ENCODE data around the gene NUP93. TPM values are rescaled to one million over a fixed set of nuclear protein-coding genes. Genes with fewer than 3 reads are reported as not detected.

Gene NUP93
- total RNA-seq, 1 donor from 2014 or later, result 81.7 TPM

- H3K27me3 Mint-ChIP-seq (ENCODE audit: unreplicated experiment), result no peaks in the 10 kb centered on the region
- DNase-seq (ENCODE audit: extremely low spot score, unreplicated experiment), result no peak
- H3K4me1 Mint-ChIP-seq (ENCODE audit: unreplicated experiment), result peaks cover 57% of the 10 kb centered on the region
- H3K4me3 Mint-ChIP-seq (ENCODE audit: unreplicated experiment), result peak overlapping the region; percentile 31
- peaks cover 12% of the 10 kb centered on the region for H3K36me3 Mint-ChIP-seq (ENCODE audit: unreplicated experiment)
- peak overlapping the region; percentile 92 for H3K27ac Mint-ChIP-seq (ENCODE audit: unreplicated experiment)
- TF ChIP-seq CTCF (IDR thresholded peaks at IDR 0.05), result no peak
- no peaks in the 10 kb centered on the region for H3K9me3 Mint-ChIP-seq (ENCODE audit: unreplicated experiment)
Measured at GRCh38 chr16:56848955-56849689, 119.2 kb downstream of the NUP93 start.

- H3K9me3 Mint-ChIP-seq (ENCODE audit: unreplicated experiment), result no peaks in the 10 kb centered on the region
- H3K27me3 Mint-ChIP-seq (ENCODE audit: unreplicated experiment), result no peaks in the 10 kb centered on the region
- H3K36me3 Mint-ChIP-seq (ENCODE audit: unreplicated experiment), result peaks cover 6% of the 10 kb centered on the region
- H3K27ac Mint-ChIP-seq (ENCODE audit: unreplicated experiment), result peak overlapping the region; percentile 92
- no peak for DNase-seq (ENCODE audit: extremely low spot score, unreplicated experiment)
- TF ChIP-seq CTCF (IDR thresholded peaks at IDR 0.05), result no peak
- H3K4me3 Mint-ChIP-seq (ENCODE audit: unreplicated experiment), result peak overlapping the region; percentile 31
- peaks cover 57% of the 10 kb centered on the region for H3K4me1 Mint-ChIP-seq (ENCODE audit: unreplicated experiment)
Measured at GRCh38 chr16:56849690-56850680, 120.1 kb downstream of the NUP93 start.

GRCh38 chr16:56851671-56852400, 121.9 kb downstream of the NUP93 start:
- Mint-ChIP-seq H3K36me3 (ENCODE audit: unreplicated experiment) (peaks cover under 1% of the 10 kb centered on the region), H3K27ac (ENCODE audit: unreplicated experiment) (peak overlapping the region; percentile 92), H3K4me3 (ENCODE audit: unreplicated experiment) (no peak overlapping the region), H3K4me1 (ENCODE audit: unreplicated experiment) (peaks cover 58% of the 10 kb centered on the region), H3K27me3 (ENCODE audit: unreplicated experiment) (no peaks in the 10 kb centered on the region), H3K9me3 (ENCODE audit: unreplicated experiment) (no peaks in the 10 kb centered on the region)
- DNase-seq (ENCODE audit: extremely low spot score, unreplicated experiment), result no peak
- peak; percentile 74 for TF ChIP-seq CTCF (IDR thresholded peaks at IDR 0.05)

GRCh38 chr16:56852401-56852730, 122.4 kb downstream of the NUP93 start:
- DNase-seq (ENCODE audit: extremely low spot score, unreplicated experiment), result no peak
- no peaks in the 10 kb centered on the region for H3K36me3 Mint-ChIP-seq (ENCODE audit: unreplicated experiment)
- peaks cover 52% of the 10 kb centered on the region for H3K4me1 Mint-ChIP-seq (ENCODE audit: unreplicated experiment)
- TF ChIP-seq CTCF (IDR thresholded peaks at IDR 0.05), result no peak
- H3K4me3 Mint-ChIP-seq (ENCODE audit: unreplicated experiment), result no peak overlapping the region
- peak overlapping the region; percentile 92 for H3K27ac Mint-ChIP-seq (ENCODE audit: unreplicated experiment)
- H3K27me3 Mint-ChIP-seq (ENCODE audit: unreplicated experiment), result no peaks in the 10 kb centered on the region
- no peaks in the 10 kb centered on the region for H3K9me3 Mint-ChIP-seq (ENCODE audit: unreplicated experiment)
